Peyer's patch (tissue), 4 donors: ENCODE results near the gene HOXD9.

Source experiments
- POLR2A ChIP-seq, 2 donors: fragments of 450-650 bp; IDR thresholded peaks; one replicate each; pipeline ENCODE4 v1.5.1; 2017; ENCODE audit warnings: antibody characterized with exemption in 2 of 2, mild to moderate bottlenecking in 2 of 2, moderate library complexity in 2 of 2
- TF ChIP-seq, protein P1 (sequence below), 6 experiments: fragments of 450-650 bp in 4 of 6; fragments of 200-600 bp in 2 of 6; sonication (generic) in 1 of 6; IDR thresholded peaks; one replicate each; pipeline ENCODE4 v1.5.1; 2017 to 2019; ENCODE audit warnings: antibody characterized with exemption in 6 of 6, mild to moderate bottlenecking in 3 of 6, moderate library complexity in 1 of 6

DNA sequence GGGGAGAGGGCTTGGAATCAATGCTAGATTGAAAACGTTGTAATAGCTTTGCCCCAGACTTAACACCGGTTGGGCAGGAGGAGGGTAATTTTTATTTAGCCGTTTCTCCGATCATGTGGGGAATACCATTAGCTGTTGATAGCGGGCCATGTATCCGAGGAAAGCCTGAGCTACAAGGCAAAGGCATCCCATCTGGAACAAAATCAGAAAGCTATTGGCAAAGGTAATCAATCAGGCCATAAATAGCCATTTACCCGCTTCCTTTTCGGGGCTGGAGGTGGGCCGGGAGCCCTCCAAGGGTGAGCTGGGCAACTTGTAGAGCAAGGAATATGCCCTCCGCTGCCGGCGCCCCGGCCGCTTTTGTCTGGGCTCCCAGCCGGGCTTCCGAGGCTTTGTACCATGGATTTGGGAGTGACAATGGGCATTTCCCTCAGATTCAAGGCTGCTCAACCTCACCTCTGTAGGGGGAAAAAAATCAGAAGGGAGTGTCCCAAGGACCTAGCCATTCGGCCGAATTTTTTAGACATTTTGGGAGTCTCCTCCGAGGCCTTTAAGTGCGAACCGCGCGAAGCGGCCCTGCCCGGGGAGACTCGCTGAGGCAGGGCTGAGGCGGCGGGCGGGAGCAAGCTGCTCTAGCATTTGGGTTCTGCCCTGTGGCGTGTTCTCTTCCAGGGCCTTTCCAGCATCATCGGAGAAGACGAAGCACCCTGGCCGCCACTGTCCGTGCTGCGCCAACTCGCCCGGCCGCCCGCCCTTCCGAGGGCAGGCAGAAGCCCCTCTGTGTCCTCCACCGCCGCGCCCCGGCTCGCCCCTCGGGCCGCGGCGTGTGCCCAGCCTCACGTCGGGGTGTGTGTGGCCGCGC, 1.1 kb upstream of the HOXD9 start:
- TF ChIP-seq, protein P1, sequence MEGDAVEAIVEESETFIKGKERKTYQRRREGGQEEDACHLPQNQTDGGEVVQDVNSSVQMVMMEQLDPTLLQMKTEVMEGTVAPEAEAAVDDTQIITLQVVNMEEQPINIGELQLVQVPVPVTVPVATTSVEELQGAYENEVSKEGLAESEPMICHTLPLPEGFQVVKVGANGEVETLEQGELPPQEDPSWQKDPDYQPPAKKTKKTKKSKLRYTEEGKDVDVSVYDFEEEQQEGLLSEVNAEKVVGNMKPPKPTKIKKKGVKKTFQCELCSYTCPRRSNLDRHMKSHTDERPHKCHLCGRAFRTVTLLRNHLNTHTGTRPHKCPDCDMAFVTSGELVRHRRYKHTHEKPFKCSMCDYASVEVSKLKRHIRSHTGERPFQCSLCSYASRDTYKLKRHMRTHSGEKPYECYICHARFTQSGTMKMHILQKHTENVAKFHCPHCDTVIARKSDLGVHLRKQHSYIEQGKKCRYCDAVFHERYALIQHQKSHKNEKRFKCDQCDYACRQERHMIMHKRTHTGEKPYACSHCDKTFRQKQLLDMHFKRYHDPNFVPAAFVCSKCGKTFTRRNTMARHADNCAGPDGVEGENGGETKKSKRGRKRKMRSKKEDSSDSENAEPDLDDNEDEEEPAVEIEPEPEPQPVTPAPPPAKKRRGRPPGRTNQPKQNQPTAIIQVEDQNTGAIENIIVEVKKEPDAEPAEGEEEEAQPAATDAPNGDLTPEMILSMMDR (IDR thresholded peaks at IDR 0.05): no peak
- no peak for TF ChIP-seq POLR2A (IDR thresholded peaks at IDR 0.05)
